GM12874 (cell line): ENCODE results near the gene CFAP58.

Experiments
- CTCF ChIP-seq: IDR thresholded peaks from 2 replicates; pipeline ENCODE4 v1.5.1; 2011; ENCODE audit warnings: low read depth, mild to moderate bottlenecking, control low read depth, low read length, moderate library complexity; ENCODE audit not compliant: insufficient read depth

Gene CFAP58

GRCh38 chr10:104328896-104329710, 24.5 kb upstream of the CFAP58 start:
- no peak for TF ChIP-seq CTCF

GRCh38 chr10:104329735-104330134, 23.9 kb upstream of the CFAP58 start:
- TF ChIP-seq CTCF: no peak

GRCh38 chr10:104330168-104331110, 23.2 kb upstream of the CFAP58 start:
- TF ChIP-seq CTCF: no peak

DNA sequence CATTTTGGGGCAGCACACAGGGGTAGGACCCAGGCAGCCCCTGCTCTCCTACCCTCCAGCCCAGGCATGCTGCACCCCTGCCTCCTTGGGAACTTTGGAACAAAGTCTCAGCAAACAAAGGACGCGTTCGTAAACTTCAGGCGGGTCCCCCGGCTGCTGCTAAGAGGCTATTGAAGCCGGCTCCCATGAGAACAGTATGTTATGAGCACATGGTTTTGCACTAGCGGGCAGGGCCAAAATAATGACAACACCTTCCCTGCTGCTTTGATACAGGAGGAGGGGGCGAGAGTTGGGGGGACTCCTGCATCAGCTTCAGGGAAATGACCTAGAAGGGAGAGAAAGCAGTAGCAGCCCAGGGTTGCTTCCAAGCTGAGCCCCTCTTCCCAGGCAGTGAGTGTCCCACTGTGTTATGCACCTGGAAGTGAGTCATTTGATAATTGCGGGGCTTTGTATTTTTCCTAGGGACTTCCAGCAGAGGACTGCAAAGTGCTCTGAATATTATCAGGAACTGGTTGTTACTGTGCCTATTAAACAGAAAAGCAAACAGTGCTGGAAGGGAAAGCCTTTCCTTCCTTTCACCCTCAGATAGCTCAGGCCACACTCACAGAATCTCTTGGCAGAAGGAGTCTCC, 22.3 kb upstream of the CFAP58 start:
- no peak for TF ChIP-seq CTCF

DNA sequence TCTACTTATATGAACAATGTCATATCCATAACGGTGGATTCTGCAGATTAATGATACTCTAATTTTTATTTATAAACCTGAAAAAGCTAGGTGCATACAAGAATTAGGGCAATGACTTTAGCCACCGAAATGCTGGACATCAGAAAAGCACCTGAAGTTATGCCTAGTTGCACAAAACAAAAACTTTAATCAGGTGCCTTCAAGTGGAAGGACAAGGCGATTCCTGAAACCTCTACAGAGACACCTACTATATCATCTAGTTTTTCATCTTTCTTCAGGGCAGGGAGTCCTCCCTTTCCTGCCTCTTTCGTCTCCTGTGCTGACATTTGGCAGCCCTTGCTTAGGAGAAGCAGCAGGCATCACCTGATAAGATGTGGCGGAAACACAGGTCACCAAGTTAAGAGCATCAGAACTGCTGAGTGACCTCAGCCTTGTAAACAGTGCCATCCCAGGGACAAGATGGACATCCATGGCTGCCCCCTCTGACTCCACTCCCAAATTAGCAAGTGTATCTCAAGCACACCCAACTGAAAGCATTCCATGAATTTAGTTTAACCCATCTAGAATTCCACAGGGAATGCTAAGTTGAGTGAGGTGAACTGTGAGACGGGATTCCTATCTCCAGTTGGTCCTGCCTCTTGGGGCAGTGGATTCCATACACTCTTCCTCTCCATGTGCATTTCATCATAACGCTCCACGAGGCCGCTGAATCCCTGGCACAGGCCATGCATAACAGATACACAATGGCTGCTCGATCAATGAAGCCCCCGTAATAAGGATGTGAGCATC, 21.2 kb upstream of the CFAP58 start:
- no peak for TF ChIP-seq CTCF

DNA sequence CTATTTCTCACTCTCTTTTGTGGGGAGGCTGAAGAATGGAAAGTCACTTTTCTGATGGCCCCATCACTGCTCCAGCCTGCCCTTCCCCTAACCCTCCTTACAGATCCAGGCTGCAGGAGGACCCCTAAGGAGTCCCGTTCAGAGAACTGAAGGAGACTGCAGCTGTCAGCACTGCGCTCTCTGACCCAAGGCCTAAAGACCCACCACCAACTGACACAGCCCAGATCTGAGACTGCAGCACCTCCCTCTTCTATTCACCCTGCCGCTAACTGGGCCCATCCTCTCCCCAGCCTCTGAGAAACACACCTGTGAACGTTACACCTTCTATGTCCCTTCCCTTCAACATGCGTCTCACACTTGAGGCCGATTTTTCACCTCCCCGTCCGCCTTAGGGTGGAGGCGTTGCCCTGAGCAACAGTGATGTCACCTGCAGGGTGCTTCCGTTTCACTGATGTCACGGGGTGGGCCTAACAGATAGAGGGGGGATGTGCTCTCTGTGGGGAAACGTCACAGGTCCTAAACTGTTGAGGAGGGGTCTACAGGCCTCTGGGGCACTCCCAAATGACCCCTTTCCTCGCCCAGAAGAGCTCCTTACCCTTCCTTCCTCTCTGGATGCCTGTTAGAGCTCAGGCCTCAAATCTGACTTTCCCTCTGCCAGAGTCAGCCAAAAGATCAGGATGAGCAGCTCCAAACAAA, 20.5 kb upstream of the CFAP58 start:
- TF ChIP-seq CTCF: no peak
